SIG-M5 (cell line): Measurements from ENCODE around the gene RPL4.
"Not testable (repeated sequence)": the region's sequence is repeated elsewhere in the genome, so short reads cannot be mapped to it uniquely, and the experiment has no call there.

Experiments used
- DNase-seq: peaks from one replicate; lab custom pipeline; 2025; lab: John Stamatoyannopoulos, UW

Gene RPL4

GRCh38 chr15:66504563-66505429 is at the start of gene RPL4, which contains the start of gene ZWILCH:
Gene RPL4, minus strand, starts transcription at chr15:66504855. Its CDS starts 65 bp downstream, at chr15:66504790.
Gene ZWILCH, plus strand, starts transcription at chr15:66505326. Its CDS starts 13 bp downstream, at chr15:66505339.
- peak; percentile 42 for DNase-seq

GRCh38 chr15:66545255-66545654 is 40.6 kb upstream of the RPL4 start:
- DNase-seq = no peak

DNA sequence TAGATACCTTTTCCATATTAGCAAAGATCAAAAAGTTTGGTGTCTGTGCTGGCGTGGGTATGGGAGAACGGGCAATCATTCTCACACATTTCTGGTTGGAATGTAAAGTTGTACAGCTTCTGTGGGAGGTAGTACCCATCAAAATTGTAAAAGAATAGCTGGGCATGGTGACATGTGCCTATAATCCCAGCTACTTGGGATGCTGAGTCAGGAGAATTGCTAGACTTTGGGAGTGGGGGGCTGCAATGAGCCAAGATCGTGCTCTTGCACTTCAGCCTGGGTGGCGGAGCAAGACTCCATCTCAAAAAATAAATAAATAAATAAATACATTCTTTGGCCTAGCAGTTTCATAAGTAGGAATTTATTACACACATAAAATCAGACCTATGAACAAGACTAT is 38.2 kb upstream of the RPL4 start:
- DNase-seq = no peak

DNA sequence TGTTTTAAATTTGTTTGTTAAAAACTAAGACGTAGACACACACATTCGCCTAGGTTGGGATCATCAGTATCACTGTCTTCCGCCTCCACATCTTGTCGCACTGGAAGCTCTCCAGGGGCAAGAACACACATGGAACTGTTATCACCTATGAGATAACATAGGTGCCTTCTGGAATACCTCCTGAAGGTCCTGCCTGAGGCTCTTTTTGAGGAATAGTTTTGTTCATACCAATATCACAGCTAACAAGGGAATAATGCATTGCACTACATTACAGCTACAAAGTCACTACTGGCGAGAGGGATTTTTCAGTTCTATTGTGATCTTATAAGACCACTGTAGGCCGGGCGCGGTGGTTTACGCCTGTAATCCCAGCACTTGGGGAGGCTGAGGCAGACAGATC is 30.4 kb upstream of the RPL4 start:
- no peak for DNase-seq

DNA sequence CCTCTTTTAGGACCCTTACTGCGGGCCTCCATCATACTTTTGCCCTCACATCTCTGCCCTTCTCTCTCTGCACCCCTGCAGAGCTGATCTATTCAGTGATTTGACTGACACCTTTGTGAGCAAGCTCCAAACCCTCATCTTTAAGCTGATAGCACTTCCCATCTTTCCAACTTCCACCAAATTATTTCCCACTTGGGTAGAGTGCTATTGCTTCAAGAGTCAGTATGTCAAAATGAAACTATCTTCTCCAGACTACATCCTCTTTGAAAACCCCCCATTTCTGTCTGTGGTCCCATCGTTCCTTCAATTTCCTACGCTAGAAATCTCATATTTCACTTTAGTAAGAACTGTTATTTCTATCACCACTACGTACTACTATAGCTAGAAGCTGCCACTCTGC is 20.2 kb upstream of the RPL4 start:
- DNase-seq = no peak

GRCh38 chr15:66523926-66524325 is 19.3 kb upstream of the RPL4 start:
- no peak for DNase-seq

GRCh38 chr15:66515901-66516322 is 11.3 kb upstream of the RPL4 start:
- no peak for DNase-seq

GRCh38 chr15:66514586-66514985 is 9.9 kb upstream of the RPL4 start:
- no peak for DNase-seq

GRCh38 chr15:66508293-66508883 is 3.7 kb upstream of the RPL4 start:
- DNase-seq = no peak

DNA sequence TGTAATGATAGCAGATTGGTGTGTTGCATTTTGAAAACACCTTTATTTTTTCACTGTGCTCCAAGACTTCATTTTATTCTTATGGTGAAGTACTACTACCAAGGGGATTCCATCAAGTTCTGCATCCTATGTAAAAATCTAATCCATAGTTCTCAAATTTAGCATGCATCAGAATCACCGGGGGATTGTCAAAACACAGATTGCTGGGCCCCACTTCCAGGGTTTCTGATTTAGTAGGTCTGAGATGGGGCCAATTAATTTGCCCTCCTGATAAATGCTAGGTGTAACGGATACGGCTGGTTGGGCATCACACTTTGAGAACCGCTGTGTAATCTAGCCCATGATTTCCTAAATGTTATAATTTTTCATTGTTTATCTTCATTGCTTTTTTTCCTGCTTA is 1.2 kb upstream of the RPL4 start:
- no peak for DNase-seq

GRCh38 chr15:66505430-66505811 is 766 bp upstream of the RPL4 start:
- no peak for DNase-seq

DNA sequence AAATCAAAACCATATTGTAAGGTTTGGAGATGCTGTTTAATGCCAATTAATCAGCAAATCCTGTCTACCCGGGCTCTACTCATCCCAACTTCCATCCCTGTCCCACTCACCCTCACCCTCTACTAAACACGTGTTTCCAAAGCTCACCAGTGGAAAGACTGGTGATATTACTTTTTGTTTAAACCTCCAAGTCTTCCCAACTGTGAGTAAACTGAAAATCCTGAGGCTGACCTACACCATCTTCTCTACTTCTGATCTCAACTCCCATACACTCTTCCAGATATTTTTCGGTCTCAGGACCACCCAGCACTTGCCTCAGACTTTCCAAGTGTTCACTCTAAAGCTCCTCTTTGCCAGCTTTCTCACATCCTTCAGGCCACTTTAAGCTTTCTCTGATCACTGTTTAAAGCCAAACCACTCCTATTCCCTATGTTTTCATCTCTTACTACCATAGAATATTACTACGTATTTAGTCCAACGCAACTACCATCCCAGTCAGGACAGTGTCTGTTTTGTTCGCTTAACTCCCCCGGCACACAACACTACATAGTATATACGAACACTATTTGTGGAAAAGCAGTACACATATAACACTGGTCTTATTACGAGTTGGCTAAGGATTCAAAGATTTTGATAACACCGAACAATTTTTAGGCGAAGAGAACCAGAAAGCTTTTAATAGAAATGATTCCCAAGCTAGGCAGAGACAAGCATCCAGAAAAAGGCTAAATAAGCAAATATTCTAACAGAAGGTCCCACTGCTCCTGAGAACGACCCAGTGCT is 684 bp downstream of the RPL4 start:
- no peak for DNase-seq

- DNase-seq = not testable (repeated sequence)
Observed at GRCh38 chr15:66503041-66503648, 1.5 kb downstream of the RPL4 start.

DNA sequence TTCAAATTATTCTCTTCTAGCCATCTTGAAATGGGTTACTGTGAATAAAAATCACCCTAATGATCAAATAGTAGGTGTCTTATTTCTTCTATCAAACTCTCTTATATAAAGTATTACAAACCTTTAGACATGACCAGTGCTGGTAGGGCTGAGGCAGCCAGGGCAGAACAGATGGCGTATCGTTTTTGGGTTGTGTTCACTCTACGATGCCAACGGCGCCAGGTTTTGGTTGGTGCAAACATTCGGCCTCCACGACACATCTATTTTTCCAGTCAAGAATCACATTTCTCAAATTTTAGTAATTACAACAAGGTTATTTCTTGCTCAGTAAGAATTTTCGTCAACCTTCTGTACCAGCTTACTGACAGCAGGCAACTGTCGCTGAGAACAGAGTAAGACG is 2.2 kb downstream of the RPL4 start:
- DNase-seq = no peak

DNA sequence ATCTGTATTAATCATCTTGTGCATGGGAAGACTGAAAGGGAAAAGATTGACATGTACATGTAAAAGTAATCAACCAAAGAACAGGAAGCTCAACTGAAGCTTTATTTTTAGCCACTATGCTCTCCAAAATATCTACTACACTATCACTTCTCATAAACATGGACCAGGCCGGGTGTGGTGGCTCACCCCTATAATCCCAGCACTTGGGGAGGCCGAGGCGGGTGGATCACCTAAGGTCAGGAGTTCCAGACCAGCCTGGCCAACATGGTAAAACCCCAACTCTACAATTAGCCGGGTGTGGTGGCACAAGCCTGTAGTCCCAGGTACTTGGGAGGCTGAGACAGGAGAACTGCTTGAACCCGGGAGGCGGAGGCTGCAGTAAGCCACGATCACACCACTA is 4.3 kb downstream of the RPL4 start:
- DNase-seq = not testable (repeated sequence)

GRCh38 chr15:66498501-66499386 is 5.9 kb downstream of the RPL4 start:
- no peak for DNase-seq

GRCh38 chr15:66497502-66498455 is 6.9 kb downstream of the RPL4 start, which contains the start of gene SNAPC5:
Gene SNAPC5, minus strand, starts transcription at chr15:66497762. Its CDS starts 31 bp downstream, at chr15:66497731.
- DNase-seq = peak; percentile 77

DNA sequence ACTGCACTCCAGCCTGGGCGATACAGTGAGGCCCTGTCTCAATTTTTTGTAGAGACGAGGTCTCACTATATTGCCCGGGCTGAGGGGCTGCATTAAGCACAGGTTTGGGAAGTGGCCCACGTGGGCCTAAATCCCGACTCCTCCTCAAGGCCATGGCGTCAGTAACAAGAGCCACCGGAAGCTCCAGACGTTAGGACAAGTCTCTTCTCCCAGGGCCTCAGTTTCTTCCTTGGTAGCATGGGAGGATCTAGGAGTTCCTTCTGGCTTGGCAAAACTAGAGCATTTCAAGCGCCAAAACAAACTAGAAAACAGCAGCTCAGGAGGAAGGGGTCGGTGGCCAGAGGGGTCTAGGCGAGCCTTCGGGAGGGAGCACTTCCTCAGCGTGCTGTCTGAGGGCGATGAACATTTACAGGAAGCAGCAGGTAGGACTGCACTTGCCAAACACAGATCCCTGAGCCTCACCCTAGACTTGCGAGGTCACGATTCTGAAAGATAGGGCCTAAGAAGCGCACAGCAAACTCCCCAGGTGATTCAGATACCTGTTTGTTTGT is 7.6 kb downstream of the RPL4 start:
- DNase-seq = no peak

DNA sequence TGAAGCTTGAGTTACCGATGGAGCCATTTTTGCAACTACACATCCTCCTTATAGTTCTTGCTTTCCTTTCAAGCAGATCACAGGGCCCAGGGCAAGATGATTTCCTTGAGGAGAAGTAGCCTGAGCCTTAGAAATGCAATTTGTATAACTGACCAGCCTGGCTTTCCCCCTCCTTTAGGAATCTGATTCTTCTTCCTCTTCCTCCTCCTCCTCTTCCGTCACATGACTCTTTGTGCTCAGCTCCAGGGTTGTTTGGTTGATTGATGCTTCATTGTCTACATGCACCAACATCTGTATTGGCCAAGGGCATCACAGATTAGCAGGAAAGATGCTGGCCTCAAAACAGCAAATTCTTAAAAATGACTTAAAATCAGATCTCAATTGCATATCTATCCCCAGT is 10.4 kb downstream of the RPL4 start:
- DNase-seq = no peak

GRCh38 chr15:66491846-66492245 is 12.8 kb downstream of the RPL4 start:
- DNase-seq = no peak
